ENCODE data around the gene RNF150.

RNF150 gene

DNA sequence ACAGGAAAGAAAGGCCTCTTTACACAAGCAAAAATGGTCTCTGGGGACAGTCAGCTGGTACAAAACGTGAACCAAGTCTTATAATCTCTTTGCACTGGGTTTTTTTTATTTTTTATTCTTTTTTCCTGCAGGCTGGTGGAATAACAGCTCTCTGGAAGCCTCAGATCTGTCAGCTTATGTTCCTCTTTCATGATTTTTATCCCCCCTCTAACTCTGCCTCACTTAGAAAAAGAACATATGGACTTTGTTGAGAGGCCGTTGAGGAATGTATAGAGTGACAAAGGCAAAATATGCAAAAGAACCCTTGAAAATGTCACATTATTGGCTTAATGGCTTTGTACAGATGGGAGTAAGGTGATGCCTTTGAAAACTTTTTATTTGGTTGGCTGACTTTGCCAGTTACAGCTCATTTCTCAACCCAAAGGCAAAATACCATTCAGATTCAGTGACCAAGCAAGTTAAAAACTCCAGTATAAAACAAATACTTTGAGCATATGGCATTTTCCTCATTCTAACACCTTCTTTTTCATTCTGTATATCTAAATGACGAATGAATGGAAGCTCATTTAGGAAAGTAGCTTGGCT is 111.1 kb downstream of the RNF150 start:
- DNase-seq (ENCODE audit: low spot score) = no peak

- DNase-seq (ENCODE audit: low spot score) = no peak
Observed at GRCh38 chr4:141021397-141022110, 111.7 kb downstream of the RNF150 start.

- no peak for DNase-seq (ENCODE audit: low spot score)
Observed at GRCh38 chr4:141020801-141021261, 112.4 kb downstream of the RNF150 start.

- no peak for DNase-seq (ENCODE audit: low spot score)
Observed at GRCh38 chr4:141019768-141020167, 113.5 kb downstream of the RNF150 start.

- no peak for DNase-seq (ENCODE audit: low spot score)
Observed at GRCh38 chr4:141016117-141016798, 117.0 kb downstream of the RNF150 start.

DNA sequence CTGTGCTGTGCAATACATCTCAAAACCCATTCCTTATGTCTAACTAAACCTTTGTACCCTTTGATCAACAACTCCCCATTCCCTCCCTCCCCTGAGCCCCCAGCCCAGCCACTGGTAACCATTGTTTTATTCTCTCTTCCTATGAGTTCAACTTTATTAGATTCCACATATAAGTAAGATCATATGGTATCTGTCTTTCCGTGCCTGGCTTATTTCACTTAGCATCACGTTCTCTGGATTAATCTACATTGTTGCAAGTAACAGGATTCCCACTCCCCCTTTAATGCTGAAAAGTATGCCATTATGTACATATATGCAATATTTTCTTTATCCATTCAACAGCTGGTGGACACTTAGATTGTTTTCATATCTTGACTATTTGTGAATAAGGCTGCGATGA is 119.4 kb downstream of the RNF150 start:
- no peak for DNase-seq (ENCODE audit: low spot score)

GRCh38 chr4:141011901-141012315 is 121.4 kb downstream of the RNF150 start:
- DNase-seq (ENCODE audit: low spot score) = no peak

DNA sequence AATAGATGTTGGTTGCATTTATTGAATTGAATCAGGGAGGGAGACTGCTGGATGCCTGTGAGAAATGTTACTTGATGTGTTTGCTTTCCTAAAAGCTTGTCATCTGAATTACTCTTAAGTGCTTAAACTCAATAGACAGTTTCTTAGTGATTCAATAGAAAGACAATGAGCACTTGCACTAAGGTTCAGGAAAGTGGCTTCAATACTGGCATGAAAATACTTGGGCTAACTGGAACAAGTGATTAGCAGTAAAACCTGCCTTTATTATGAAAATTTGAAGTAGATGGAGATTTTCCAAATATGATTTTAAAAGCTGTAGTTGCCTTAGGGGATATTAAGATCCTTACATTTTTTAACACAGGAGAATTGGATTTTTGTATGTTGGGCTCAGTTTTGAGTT is 123.3 kb downstream of the RNF150 start:
- no peak for DNase-seq (ENCODE audit: low spot score)

DNA sequence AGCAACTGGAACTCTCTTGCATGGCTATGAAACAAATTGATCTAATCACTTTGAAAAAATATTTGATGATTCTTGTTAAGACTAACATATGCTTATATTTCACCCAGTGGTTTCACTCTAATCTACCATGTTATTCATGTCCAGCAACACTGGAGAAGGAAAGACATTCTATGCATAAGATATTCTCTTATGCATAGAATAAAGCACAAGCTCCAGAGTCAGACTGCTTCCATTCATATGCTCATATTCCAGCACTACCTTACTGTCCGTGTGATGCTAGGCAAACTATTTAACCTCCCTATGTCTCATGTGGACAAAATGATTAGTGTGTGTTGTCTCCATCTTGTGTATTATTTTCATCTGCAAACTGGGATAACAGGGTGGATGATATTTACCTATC is 124.1 kb downstream of the RNF150 start:
- no peak for DNase-seq (ENCODE audit: low spot score)

GRCh38 chr4:141006242-141006802 is 126.9 kb downstream of the RNF150 start:
- no peak for DNase-seq (ENCODE audit: low spot score)

DNA sequence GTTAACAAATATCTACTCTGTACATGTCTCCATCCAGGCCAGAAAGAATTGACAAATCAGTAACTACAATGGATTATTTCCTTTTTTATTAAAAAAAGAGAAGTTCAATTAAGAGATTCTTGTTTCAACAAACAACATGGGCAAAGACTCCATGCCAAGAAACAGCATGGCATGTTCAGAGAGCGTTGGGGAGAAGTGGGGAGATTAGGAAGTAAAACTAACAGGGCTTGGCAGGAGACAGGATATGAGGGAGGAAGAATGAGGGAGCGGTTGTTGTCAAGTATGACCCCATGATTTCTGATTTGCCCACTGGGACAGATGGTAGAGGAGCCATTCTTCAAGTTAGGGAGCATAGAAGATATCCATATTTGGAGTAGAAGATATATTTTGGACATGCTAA is 128.4 kb downstream of the RNF150 start:
- no peak for DNase-seq (ENCODE audit: low spot score)

GRCh38 chr4:141003193-141003592 is 130.1 kb downstream of the RNF150 start:
- no peak for DNase-seq (ENCODE audit: low spot score)

DNA sequence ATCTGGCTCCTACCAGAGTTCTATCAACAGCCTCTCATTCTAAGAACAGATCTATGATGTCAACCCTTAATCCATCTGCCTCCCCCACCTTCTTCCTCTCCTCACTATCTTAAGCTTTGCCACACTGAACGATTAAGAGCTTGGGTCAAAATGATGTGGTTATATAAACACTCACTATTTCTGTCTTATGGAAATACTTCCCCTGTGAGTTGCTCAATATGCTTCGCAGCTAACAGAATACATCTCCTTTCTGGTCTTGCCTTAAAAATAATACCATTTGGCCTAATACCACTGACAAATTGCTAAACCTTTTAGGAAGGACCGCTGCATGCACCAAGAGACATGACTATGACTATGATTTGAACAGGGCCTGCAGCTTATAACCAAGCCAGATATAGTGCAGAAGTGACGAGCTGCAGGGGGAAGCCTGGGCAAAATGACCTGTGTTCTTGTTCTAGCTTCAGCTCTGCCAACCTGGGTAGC is 130.9 kb downstream of the RNF150 start:
- DNase-seq (ENCODE audit: low spot score) = no peak

GRCh38 chr4:140996766-140997165 is 136.5 kb downstream of the RNF150 start:
- DNase-seq (ENCODE audit: low spot score) = no peak

DNA sequence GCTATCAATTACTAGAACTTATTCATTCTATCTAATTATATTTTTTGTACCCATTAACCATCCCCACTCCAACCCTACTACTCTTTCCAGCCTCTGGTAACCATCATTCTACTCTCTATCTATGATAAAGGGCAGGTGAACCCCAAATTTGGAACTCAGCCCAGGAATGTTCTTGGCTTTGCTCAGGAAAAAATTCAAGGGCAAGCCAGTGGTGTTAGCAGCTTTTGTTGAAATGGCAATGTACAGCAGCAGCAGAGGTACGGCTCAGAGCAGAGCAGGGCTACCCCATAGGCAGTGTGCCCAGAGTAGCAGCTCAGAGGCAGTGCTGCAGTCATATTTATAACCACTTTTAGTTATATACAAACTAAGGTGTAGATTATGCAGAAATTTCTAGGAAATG is 138.2 kb downstream of the RNF150 start:
- DNase-seq (ENCODE audit: low spot score) = no peak

DNA sequence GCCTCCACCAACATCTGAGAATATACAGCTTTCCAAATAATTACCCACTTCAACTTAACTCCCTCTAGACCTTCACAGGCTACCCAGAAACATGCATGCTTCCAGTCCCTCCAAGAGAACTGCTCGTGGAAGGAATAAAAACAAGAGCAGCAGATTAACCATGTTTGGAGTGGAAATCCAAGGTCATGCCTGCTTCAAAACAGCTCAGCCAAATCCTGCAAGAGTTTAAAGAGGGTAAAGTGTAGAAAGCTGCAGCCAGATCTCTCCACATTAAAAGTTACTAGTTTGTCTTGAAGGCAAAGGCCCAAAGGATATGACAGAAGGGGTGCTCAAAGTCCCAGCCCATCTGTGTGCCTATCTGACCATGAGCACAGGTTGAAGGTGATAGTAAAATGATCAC is 139.3 kb downstream of the RNF150 start:
- no peak for DNase-seq (ENCODE audit: low spot score)

DNA sequence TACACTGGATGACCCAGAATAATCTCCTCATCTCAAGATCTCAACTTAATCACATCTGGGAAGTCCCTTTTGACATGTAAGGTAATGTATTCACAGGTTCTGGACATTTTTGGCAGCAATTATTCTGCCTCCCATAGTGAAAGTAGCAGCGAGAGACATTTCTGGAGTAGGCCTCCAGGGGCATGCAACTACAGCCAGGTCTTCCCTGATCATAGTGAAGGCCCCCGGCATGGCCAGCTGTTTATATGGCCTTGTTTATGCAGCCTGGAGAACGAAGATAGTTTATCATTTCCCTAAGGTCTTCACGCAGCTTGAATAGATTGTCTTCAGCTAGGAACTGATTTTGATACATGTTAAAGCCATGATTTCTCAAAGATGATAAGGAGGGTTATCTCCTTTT is 139.9 kb downstream of the RNF150 start:
- no peak for DNase-seq (ENCODE audit: low spot score)

DNA sequence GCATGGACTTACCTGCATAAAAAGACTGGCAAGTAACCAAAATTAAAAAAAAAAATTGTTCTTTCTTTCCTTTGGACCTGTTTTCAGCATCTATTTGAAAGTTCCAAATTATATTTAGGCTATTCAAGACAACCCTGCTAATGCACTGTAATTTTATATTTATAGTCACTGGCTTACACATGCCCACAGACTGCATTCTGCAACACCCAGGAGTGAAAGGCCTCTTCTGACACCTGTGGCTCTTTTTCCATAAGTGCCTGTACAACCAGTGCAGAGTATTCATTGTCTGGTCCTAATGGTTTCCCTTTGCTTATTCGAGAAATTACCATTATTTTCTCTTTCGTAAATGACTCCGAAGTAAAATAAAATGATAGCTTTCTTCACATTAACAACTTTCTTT is 143.3 kb downstream of the RNF150 start:
- DNase-seq (ENCODE audit: low spot score) = no peak

- no peak for DNase-seq (ENCODE audit: low spot score)
Observed at GRCh38 chr4:140986045-140986444, 147.2 kb downstream of the RNF150 start.

DNA sequence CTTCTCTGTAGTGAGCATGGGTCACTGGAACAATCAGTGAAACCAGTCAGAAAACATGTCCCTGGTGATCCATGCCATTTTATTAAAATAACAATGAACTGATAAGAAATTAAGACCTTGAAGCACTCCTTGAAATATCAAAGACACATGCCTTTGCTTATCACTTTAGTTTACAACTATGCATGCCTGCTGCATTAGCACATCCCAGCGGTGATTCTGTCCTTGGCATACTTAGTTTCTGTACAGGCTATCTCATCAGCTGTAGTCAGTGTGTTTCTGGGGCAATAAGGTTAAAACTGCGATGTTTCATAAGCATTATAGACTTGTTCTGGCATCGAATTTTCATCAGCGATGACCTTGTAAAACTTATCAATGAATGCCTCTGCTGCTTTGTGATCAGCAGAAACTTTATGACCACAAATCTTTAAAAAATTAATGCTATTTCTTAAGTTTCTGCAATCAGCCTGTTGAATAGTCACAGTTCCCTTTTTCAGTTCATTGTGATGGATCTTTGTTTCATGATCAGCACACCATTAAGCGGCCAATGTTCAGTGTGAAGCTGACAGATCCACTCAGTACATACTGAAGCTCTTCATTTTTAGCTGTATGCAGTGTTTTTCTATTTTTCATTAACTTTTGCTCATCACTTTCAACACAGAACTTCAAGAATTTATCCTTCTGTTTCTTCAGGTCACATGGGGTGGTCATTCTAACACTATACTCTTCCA is 150.5 kb downstream of the RNF150 start:
- no peak for DNase-seq (ENCODE audit: low spot score)

- DNase-seq (ENCODE audit: low spot score) = no peak
Observed at GRCh38 chr4:140980426-140981200, 152.7 kb downstream of the RNF150 start.
